ENCODE measurements around the gene WFDC8. TPM values are rescaled to one million over a fixed set of nuclear protein-coding genes. Genes with fewer than 3 reads are reported as not detected.
A peak's percentile ranks its signal among the peaks of the same experiment; 100 is the strongest.

WFDC8 gene
- total RNA-seq, 3 donors from 2014 or later: not detected

DNA sequence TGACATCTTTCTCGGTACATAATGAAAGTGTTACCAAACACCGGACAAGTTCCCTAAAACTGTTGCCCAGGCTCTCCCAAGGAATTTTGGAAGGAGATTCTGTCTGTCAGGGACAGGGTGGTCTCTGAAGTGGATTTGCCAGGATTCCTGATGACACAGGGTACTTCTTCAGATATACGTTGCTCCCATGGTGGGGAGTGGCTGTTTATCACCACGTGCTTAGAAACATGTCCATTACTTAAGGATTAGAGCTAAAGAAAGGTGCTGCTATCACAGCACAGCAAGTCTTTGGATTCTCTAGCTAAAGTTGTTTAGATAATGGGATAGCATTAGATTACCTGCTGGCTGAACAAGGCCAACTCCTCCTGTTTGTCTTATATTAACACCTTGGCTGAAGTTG lies 70.0 kb downstream of the WFDC8 start:
- intact Hi-C loops (cut with DNase I, micrococcal nuclease): no loop called here
- DNase-seq (no peak), ATAC-seq (no peak)
- Histone ChIP-seq H3K4me3 (no peak overlapping the region), H3K36me3 (ENCODE audit: low read depth) (no peaks in the 10 kb centered on the region), H3K4me1 (ENCODE audit: low read depth) (no peaks in the 10 kb centered on the region), H3K9me3 (no peaks in the 10 kb centered on the region)
- TF ChIP-seq, protein P1, sequence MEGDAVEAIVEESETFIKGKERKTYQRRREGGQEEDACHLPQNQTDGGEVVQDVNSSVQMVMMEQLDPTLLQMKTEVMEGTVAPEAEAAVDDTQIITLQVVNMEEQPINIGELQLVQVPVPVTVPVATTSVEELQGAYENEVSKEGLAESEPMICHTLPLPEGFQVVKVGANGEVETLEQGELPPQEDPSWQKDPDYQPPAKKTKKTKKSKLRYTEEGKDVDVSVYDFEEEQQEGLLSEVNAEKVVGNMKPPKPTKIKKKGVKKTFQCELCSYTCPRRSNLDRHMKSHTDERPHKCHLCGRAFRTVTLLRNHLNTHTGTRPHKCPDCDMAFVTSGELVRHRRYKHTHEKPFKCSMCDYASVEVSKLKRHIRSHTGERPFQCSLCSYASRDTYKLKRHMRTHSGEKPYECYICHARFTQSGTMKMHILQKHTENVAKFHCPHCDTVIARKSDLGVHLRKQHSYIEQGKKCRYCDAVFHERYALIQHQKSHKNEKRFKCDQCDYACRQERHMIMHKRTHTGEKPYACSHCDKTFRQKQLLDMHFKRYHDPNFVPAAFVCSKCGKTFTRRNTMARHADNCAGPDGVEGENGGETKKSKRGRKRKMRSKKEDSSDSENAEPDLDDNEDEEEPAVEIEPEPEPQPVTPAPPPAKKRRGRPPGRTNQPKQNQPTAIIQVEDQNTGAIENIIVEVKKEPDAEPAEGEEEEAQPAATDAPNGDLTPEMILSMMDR (IDR thresholded peaks at IDR 0.05): no peak

DNA sequence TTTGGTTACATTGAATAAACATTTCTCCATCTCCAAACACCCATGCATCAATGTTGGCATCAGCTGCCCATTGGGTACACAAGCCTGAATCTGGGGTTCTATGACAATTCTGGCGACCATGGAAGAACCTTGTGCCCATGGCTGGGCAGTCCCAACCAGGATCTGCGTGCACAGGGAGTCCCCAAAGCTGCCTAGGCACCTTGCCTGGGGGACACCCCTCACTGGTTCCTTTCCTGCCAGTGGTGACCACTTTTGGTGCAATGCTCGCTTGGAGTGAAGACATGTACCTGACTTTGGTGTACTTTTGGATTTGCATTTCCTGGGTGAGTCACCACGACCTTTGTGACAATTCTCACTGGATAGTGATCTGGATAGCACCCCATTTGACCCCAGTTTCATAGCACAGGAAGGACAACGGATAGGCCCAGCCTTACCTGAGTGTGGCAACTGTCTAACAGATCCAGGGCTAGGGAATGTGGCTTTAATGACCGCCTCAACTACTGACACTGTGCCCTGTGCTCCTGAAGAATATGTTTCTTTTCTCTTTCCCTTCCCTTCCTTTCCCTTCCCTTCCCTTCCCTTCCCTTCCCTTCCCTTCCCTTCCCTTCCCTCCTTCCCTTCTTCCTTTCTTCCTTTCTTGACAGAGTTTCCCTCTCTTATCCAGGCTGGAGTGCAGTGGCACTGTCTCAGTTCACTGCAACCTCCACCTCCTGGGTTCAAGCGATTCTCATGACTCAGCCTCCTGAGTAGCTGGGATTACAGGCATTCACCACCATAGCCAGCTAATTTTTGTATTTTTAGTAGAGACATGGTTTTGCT lies 70.8 kb downstream of the WFDC8 start:
- ATAC-seq: peak; percentile 86
- no peak for DNase-seq
- Histone ChIP-seq H3K4me3 (no peak overlapping the region), H3K36me3 (ENCODE audit: low read depth) (no peaks in the 10 kb centered on the region), H3K9me3 (no peaks in the 10 kb centered on the region), H3K4me1 (ENCODE audit: low read depth) (no peaks in the 10 kb centered on the region)
- intact Hi-C loops (cut with DNase I, micrococcal nuclease): no loop called here
- TF ChIP-seq, protein P1 (IDR thresholded peaks at IDR 0.05): no peak

GRCh38 chr20:45507011-45507820 lies 71.9 kb downstream of the WFDC8 start:
- no peak overlapping the region for H3K4me3 ChIP-seq
- ATAC-seq: no peak

GRCh38 chr20:45506398-45506797 lies 72.7 kb downstream of the WFDC8 start:
- H3K9me3 ChIP-seq: no peaks in the 10 kb centered on the region
- H3K4me1 ChIP-seq (ENCODE audit: low read depth): no peaks in the 10 kb centered on the region
- no peaks in the 10 kb centered on the region for H3K36me3 ChIP-seq (ENCODE audit: low read depth)
- intact Hi-C loops (cut with DNase I, micrococcal nuclease): no loop called here
- H3K4me3 ChIP-seq: no peak overlapping the region
- ATAC-seq: no peak
- DNase-seq: no peak
- TF ChIP-seq, protein P1 (IDR thresholded peaks at IDR 0.05): no peak

More at GRCh38 chr20:45507011-45507820, 71.9 kb downstream of the WFDC8 start:
- TF ChIP-seq, protein P1 (IDR thresholded peaks at IDR 0.05): no peak
- Histone ChIP-seq H3K4me1 (ENCODE audit: low read depth) (no peaks in the 10 kb centered on the region), H3K9me3 (no peaks in the 10 kb centered on the region), H3K36me3 (ENCODE audit: low read depth) (no peaks in the 10 kb centered on the region)
- intact Hi-C loops (cut with DNase I, micrococcal nuclease): no loop called here
- no peak for DNase-seq

GRCh38 chr20:45503403-45503802 lies 75.7 kb downstream of the WFDC8 start:
- H3K4me3 ChIP-seq: no peak overlapping the region
- H3K36me3 ChIP-seq (ENCODE audit: low read depth): no peaks in the 10 kb centered on the region
- no peak for ATAC-seq
- no peak for DNase-seq
- intact Hi-C loops (cut with DNase I, micrococcal nuclease): no loop called here
- H3K9me3 ChIP-seq: no peaks in the 10 kb centered on the region
- H3K4me1 ChIP-seq (ENCODE audit: low read depth): peaks cover 13% of the 10 kb centered on the region
- TF ChIP-seq, protein P1 (IDR thresholded peaks at IDR 0.05): no peak

Data from mucosa of descending colon (tissue), 3 donors.